ENCODE measurements around the gene FBXO33. TPM values are rescaled to one million over a fixed set of nuclear protein-coding genes. Genes with fewer than 3 reads are reported as not detected.
A peak's percentile ranks its signal among the peaks of the same experiment; 100 is the strongest.

The FBXO33 gene
- total RNA-seq, 1 experiment from 2014 or later = 9.5 TPM

DNA sequence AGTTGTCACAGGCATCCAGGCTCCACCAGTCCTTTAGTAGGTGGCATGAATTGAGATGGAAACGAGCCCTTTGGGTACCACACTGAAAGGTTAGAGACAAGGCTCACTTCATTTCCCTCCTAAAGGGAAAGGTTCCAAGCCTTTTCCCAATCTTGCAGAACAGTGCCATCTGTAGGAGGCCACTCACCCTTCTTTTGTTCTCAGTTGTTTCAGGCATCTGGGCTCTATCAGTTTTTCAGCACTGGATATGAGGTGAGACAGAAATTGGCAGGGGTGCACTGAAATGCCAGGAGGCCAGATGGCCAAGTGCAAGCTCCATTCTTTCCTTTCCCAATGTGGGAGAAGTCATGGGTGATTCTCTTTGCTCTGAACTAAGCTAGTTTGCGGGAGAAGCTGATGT lies 15.2 kb downstream of the FBXO33 start:
- no peaks in the 10 kb centered on the region for H3K27me3 ChIP-seq (replicated peaks; ENCODE audit: insufficient read depth, low read depth, low read length, poor library complexity)
- BruUV-seq (replicated peaks) = no TSS peak
- H3K4me3 ChIP-seq (ENCODE audit: low read depth, low read length, poor library complexity, severe bottlenecking) = no peak overlapping the region
- ChIA-PET POLR2A (ENCODE audit: low non-redundant PET) (no interaction called here), CTCF (no interaction called here)
- H3K36me3 ChIP-seq (ENCODE audit: insufficient read depth, low read length, poor library complexity, severe bottlenecking) = no peaks in the 10 kb centered on the region
- H3K27ac ChIP-seq (ENCODE audit: low read depth, low read length, poor library complexity, severe bottlenecking) = no peak overlapping the region
- no peaks in the 10 kb centered on the region for H3K4me1 ChIP-seq (ENCODE audit: insufficient read depth, low read length, poor library complexity, severe bottlenecking)
- peaks cover 4% of the 10 kb centered on the region for H3K9me3 ChIP-seq (ENCODE audit: low read depth, low read length, poor library complexity, severe bottlenecking)
- DNase-seq (ENCODE audit: low spot score) = peak; percentile 55
- no peak for TF ChIP-seq EZH2 (IDR thresholded peaks at IDR 0.05; ENCODE audit: borderline replicate concordance, low read depth, low read length, poor library complexity, severe bottlenecking)
- TF ChIP-seq, protein P1, sequence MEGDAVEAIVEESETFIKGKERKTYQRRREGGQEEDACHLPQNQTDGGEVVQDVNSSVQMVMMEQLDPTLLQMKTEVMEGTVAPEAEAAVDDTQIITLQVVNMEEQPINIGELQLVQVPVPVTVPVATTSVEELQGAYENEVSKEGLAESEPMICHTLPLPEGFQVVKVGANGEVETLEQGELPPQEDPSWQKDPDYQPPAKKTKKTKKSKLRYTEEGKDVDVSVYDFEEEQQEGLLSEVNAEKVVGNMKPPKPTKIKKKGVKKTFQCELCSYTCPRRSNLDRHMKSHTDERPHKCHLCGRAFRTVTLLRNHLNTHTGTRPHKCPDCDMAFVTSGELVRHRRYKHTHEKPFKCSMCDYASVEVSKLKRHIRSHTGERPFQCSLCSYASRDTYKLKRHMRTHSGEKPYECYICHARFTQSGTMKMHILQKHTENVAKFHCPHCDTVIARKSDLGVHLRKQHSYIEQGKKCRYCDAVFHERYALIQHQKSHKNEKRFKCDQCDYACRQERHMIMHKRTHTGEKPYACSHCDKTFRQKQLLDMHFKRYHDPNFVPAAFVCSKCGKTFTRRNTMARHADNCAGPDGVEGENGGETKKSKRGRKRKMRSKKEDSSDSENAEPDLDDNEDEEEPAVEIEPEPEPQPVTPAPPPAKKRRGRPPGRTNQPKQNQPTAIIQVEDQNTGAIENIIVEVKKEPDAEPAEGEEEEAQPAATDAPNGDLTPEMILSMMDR (conservative IDR thresholded peaks at IDR 0.05; ENCODE audit: low read depth, low read length) = peak; percentile 51
- intact Hi-C loops (cut with micrococcal nuclease; ENCODE audit: unreplicated experiment) = no loop called here

DNA sequence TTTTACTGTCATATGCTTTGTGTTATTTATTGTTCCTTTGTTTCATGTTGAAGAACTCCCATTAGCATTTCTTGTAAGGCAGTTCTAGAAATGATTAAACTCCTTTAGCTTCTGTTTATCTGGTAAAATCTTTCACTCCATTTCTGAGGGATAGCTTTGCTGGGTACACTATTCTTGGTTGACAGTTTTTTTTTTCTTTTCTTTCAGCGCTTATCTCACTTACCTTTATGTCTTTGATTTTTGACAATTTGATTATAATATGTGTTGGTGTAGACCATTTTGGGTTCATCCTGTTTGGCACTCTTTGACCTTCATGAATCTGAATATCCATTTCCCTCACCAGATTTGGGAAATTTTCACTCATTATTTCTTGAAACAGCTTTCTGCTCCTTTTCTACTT lies 16.2 kb downstream of the FBXO33 start:
- no peak for DNase-seq (ENCODE audit: low spot score)
- H3K27me3 ChIP-seq (replicated peaks; ENCODE audit: insufficient read depth, low read depth, low read length, poor library complexity) = no peaks in the 10 kb centered on the region
- ChIA-PET POLR2A (ENCODE audit: low non-redundant PET) (no interaction called here), CTCF (no interaction called here)
- H3K36me3 ChIP-seq (ENCODE audit: insufficient read depth, low read length, poor library complexity, severe bottlenecking) = no peaks in the 10 kb centered on the region
- no peaks in the 10 kb centered on the region for H3K4me1 ChIP-seq (ENCODE audit: insufficient read depth, low read length, poor library complexity, severe bottlenecking)
- no peak overlapping the region for H3K27ac ChIP-seq (ENCODE audit: low read depth, low read length, poor library complexity, severe bottlenecking)
- H3K9me3 ChIP-seq (ENCODE audit: low read depth, low read length, poor library complexity, severe bottlenecking) = peaks cover 4% of the 10 kb centered on the region
- no peak for TF ChIP-seq EZH2 (IDR thresholded peaks at IDR 0.05; ENCODE audit: borderline replicate concordance, low read depth, low read length, poor library complexity, severe bottlenecking)
- TF ChIP-seq, protein P1 (conservative IDR thresholded peaks at IDR 0.05; ENCODE audit: low read depth, low read length) = no peak
- intact Hi-C loops (cut with micrococcal nuclease; ENCODE audit: unreplicated experiment) = no loop called here
- no TSS peak for BruUV-seq (replicated peaks)
- no peak overlapping the region for H3K4me3 ChIP-seq (ENCODE audit: low read depth, low read length, poor library complexity, severe bottlenecking)

DNA sequence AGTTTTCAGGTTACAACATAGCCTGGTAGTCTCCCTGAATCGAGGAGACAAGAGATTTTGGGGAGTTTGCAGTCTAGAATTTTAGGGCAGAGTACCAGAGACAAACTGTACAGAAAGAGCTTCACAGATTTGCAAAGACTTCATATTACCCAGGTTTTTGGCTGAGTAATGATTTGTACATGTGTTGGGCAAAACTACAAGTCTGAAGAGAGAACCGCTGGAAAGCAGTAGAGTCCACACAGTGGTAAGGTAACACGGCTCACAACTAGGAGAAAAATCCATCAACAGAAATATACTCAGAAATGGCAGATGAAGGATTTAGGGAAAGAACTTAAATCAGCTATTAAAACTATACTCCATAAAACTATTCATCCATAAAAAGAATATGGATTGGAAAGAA lies 25.7 kb downstream of the FBXO33 start:
- no peak overlapping the region for H3K4me3 ChIP-seq (ENCODE audit: low read depth, low read length, poor library complexity, severe bottlenecking)
- DNase-seq (ENCODE audit: low spot score) = no peak
- BruUV-seq (replicated peaks) = no TSS peak
- H3K9me3 ChIP-seq (ENCODE audit: low read depth, low read length, poor library complexity, severe bottlenecking) = no peaks in the 10 kb centered on the region
- ChIA-PET CTCF (no interaction called here), POLR2A (ENCODE audit: low non-redundant PET) (no interaction called here)
- intact Hi-C loops (cut with micrococcal nuclease; ENCODE audit: unreplicated experiment) = no loop called here
- no peaks in the 10 kb centered on the region for H3K4me1 ChIP-seq (ENCODE audit: insufficient read depth, low read length, poor library complexity, severe bottlenecking)
- TF ChIP-seq, protein P1 (conservative IDR thresholded peaks at IDR 0.05; ENCODE audit: low read depth, low read length) = no peak
- no peak for TF ChIP-seq EZH2 (IDR thresholded peaks at IDR 0.05; ENCODE audit: borderline replicate concordance, low read depth, low read length, poor library complexity, severe bottlenecking)
- no peaks in the 10 kb centered on the region for H3K27me3 ChIP-seq (replicated peaks; ENCODE audit: insufficient read depth, low read depth, low read length, poor library complexity)
- H3K27ac ChIP-seq (ENCODE audit: low read depth, low read length, poor library complexity, severe bottlenecking) = no peak overlapping the region
- no peaks in the 10 kb centered on the region for H3K36me3 ChIP-seq (ENCODE audit: insufficient read depth, low read length, poor library complexity, severe bottlenecking)
